Measurements from ENCODE around the gene DDAH1. TPM values are rescaled to one million over a fixed set of nuclear protein-coding genes. Genes with fewer than 3 reads are reported as not detected.

The DDAH1 gene
- total RNA-seq, 1 donor from 2014 or later, result 36.8 TPM

- no peak for DNase-seq (ENCODE audit: low read depth in 2 of 2)
Measured at GRCh38 chr1:85394130-85394529, 70.8 kb downstream of the DDAH1 start.

GRCh38 chr1:85393490-85393889 lies 71.5 kb downstream of the DDAH1 start:
- DNase-seq (ENCODE audit: low read depth in 2 of 2), result no peak

- DNase-seq (ENCODE audit: low read depth in 2 of 2), result no peak
Measured at GRCh38 chr1:85388416-85388815, 76.5 kb downstream of the DDAH1 start.

- DNase-seq (ENCODE audit: low read depth in 2 of 2), result peak in 1 of 2 donors; percentile 55
Measured at GRCh38 chr1:85387781-85388180, 77.2 kb downstream of the DDAH1 start.

- no peak for DNase-seq (ENCODE audit: low read depth in 2 of 2)
Measured at GRCh38 chr1:85386068-85386722, 78.8 kb downstream of the DDAH1 start.

GRCh38 chr1:85379203-85380136 lies 85.5 kb downstream of the DDAH1 start:
- DNase-seq (ENCODE audit: low read depth in 2 of 2), result no peak

GRCh38 chr1:85378534-85378933 lies 86.4 kb downstream of the DDAH1 start:
- DNase-seq (ENCODE audit: low read depth in 2 of 2), result no peak

GRCh38 chr1:85376356-85376755 lies 88.6 kb downstream of the DDAH1 start:
- no peak for DNase-seq (ENCODE audit: low read depth in 2 of 2)

- no peak for DNase-seq (ENCODE audit: low read depth in 2 of 2)
Measured at GRCh38 chr1:85375493-85375892, 89.5 kb downstream of the DDAH1 start.

- DNase-seq (ENCODE audit: low read depth in 2 of 2), result peak in 1 of 2 donors; percentile 72
Measured at GRCh38 chr1:85374160-85374559, 90.8 kb downstream of the DDAH1 start.

- DNase-seq (ENCODE audit: low read depth in 2 of 2), result no peak
Measured at GRCh38 chr1:85373378-85373708, 91.6 kb downstream of the DDAH1 start.

GRCh38 chr1:85372683-85373377 lies 92.1 kb downstream of the DDAH1 start:
- DNase-seq (ENCODE audit: low read depth in 2 of 2), result peak; percentile 58 to 62

- no peak for DNase-seq (ENCODE audit: low read depth in 2 of 2)
Measured at GRCh38 chr1:85371021-85371420, 93.9 kb downstream of the DDAH1 start.

GRCh38 chr1:85368073-85368770 lies 96.7 kb downstream of the DDAH1 start:
- no peak for DNase-seq (ENCODE audit: low read depth in 2 of 2)

- DNase-seq (ENCODE audit: low read depth in 2 of 2), result peak in 1 of 2 donors; percentile 58
Measured at GRCh38 chr1:85366391-85367170, 98.4 kb downstream of the DDAH1 start.

- no peak for DNase-seq (ENCODE audit: low read depth in 2 of 2)
Measured at GRCh38 chr1:85365851-85366250, 99.1 kb downstream of the DDAH1 start.

GRCh38 chr1:85363521-85363920 lies 101.4 kb downstream of the DDAH1 start:
- DNase-seq (ENCODE audit: low read depth in 2 of 2), result no peak

- no peak for DNase-seq (ENCODE audit: low read depth in 2 of 2)
Measured at GRCh38 chr1:85363092-85363491, 101.9 kb downstream of the DDAH1 start.

GRCh38 chr1:85361606-85362296 lies 103.2 kb downstream of the DDAH1 start:
- no peak for DNase-seq (ENCODE audit: low read depth in 2 of 2)

Data from dermis microvascular lymphatic vessel endothelial cell (primary cell).